ENCODE measurements around the gene POMP.

- no peak for TF ChIP-seq JUN (CRISPR knock-in tag; IDR thresholded peaks at IDR 0.05)
- TF ChIP-seq NFATC4 (CRISPR knock-in tag; IDR thresholded peaks at IDR 0.05) = no peak
- no peak for TF ChIP-seq CTCF (IDR thresholded peaks at IDR 0.05)
- TF ChIP-seq TEAD4 (CRISPR knock-in tag; IDR thresholded peaks at IDR 0.05) = no peak
- no peak for TF ChIP-seq TCF7 (CRISPR knock-in tag; IDR thresholded peaks at IDR 0.05; ENCODE audit: low read depth)
- no peak for TF ChIP-seq E2F4 (CRISPR knock-in tag; IDR thresholded peaks at IDR 0.05; ENCODE audit: borderline replicate concordance, low read depth)
- no peak for TF ChIP-seq E2F1 (CRISPR knock-in tag; IDR thresholded peaks at IDR 0.05)
- TF ChIP-seq USF2 (CRISPR knock-in tag; IDR thresholded peaks at IDR 0.05) = no peak
- TF ChIP-seq NFYB (CRISPR knock-in tag; conservative IDR thresholded peaks at IDR 0.05; ENCODE audit: low read depth) = no peak
- TF ChIP-seq CREB1 (CRISPR knock-in tag; IDR thresholded peaks at IDR 0.05) = no peak
- no peak for TF ChIP-seq PREB (CRISPR knock-in tag; IDR thresholded peaks at IDR 0.05; ENCODE audit: borderline replicate concordance)
These were observed 46.0 kb downstream of the POMP start for GRCh38 chr13:28704919-28705318.
